ENCODE results near the gene EZH2.

GRCh38 chr7:148814922-148815559, 69.0 kb downstream of the EZH2 start:
- TF ChIP-seq EZH2 (IDR thresholded peaks at IDR 0.05; ENCODE audit: low read length, unreplicated experiment), result no peak
- TF ChIP-seq CTCF (conservative IDR thresholded peaks at IDR 0.05; ENCODE audit: low read depth, low read length), result no peak

All from PC-3 (cell line).